Measurements from ENCODE around the gene CDH13. TPM values are rescaled to one million over a fixed set of nuclear protein-coding genes. Genes with fewer than 3 reads are reported as not detected.

CDH13 gene
- total RNA-seq, 4 donors from 2014 or later: 5.8 to 36.7 (median 20.4) TPM

- no peak for TF ChIP-seq CTCF (IDR thresholded peaks at IDR 0.05 in 4 of 5, conservative IDR thresholded peaks at IDR 0.05 in 1 of 5)
- TF ChIP-seq POLR2A (IDR thresholded peaks at IDR 0.05): no peak
- in situ Hi-C loops (cut with MboI; ENCODE audit: low sequenced_read_pairs in 4 of 4) (no loop called here), intact Hi-C loops (cut with DNase I; ENCODE audit: low total_unique reads) (no loop called here)
- Histone ChIP-seq H3K27ac (no peak overlapping the region), H3K4me3 (no peak overlapping the region), H3K9me3 (no peaks in the 10 kb centered on the region), H3K36me3 (no peaks in the 10 kb centered on the region), H3K27me3 (no peaks in the 10 kb centered on the region), H3K4me1 (no peaks in the 10 kb centered on the region)
- no peak for DNase-seq
- ATAC-seq: no peak
These were observed 531.7 kb downstream of the CDH13 start for GRCh38 chr16:83158320-83158957.

- DNase-seq (no peak), ATAC-seq (no peak)
- Histone ChIP-seq H3K27me3 (no peaks in the 10 kb centered on the region), H3K9me3 (no peaks in the 10 kb centered on the region), H3K4me1 (no peaks in the 10 kb centered on the region), H3K4me3 (no peak overlapping the region), H3K27ac (no peak overlapping the region), H3K36me3 (no peaks in the 10 kb centered on the region)
- TF ChIP-seq POLR2A (IDR thresholded peaks at IDR 0.05) (no peak), CTCF (IDR thresholded peaks at IDR 0.05 in 4 of 5, conservative IDR thresholded peaks at IDR 0.05 in 1 of 5) (no peak)
- in situ Hi-C loops (cut with MboI; ENCODE audit: low sequenced_read_pairs in 4 of 4) (no loop called here), intact Hi-C loops (cut with DNase I; ENCODE audit: low total_unique reads) (no loop called here)
These were observed 532.3 kb downstream of the CDH13 start for GRCh38 chr16:83159049-83159448.

GRCh38 chr16:83160287-83161020 lies 533.7 kb downstream of the CDH13 start:
- ATAC-seq (no peak), DNase-seq (no peak)
- intact Hi-C loops (cut with DNase I; ENCODE audit: low total_unique reads) (no loop called here), in situ Hi-C loops (cut with MboI; ENCODE audit: low sequenced_read_pairs in 4 of 4) (no loop called here)
- Histone ChIP-seq H3K27me3 (no peaks in the 10 kb centered on the region), H3K9me3 (no peaks in the 10 kb centered on the region), H3K4me3 (no peak overlapping the region), H3K4me1 (no peaks in the 10 kb centered on the region), H3K27ac (no peak overlapping the region), H3K36me3 (no peaks in the 10 kb centered on the region)
- TF ChIP-seq POLR2A (IDR thresholded peaks at IDR 0.05) (no peak), CTCF (IDR thresholded peaks at IDR 0.05 in 4 of 5, conservative IDR thresholded peaks at IDR 0.05 in 1 of 5) (no peak)

GRCh38 chr16:83162791-83163190 lies 536.0 kb downstream of the CDH13 start:
- DNase-seq (no peak), ATAC-seq (no peak)
- intact Hi-C loops (cut with DNase I; ENCODE audit: low total_unique reads) (no loop called here), in situ Hi-C loops (cut with MboI; ENCODE audit: low sequenced_read_pairs in 4 of 4) (no loop called here)
- H3K4me1 ChIP-seq: no peaks in the 10 kb centered on the region
- H3K36me3 ChIP-seq: no peaks in the 10 kb centered on the region
- TF ChIP-seq CTCF (IDR thresholded peaks at IDR 0.05 in 4 of 5, conservative IDR thresholded peaks at IDR 0.05 in 1 of 5) (no peak), POLR2A (IDR thresholded peaks at IDR 0.05) (no peak)
- no peaks in the 10 kb centered on the region for H3K27me3 ChIP-seq
- no peak overlapping the region for H3K27ac ChIP-seq
- no peaks in the 10 kb centered on the region for H3K9me3 ChIP-seq
- H3K4me3 ChIP-seq: no peak overlapping the region
